ENCODE data around the gene BANP.
A peak's percentile ranks its signal among the peaks of the same experiment; 100 is the strongest.
"Not testable (repeated sequence)": the region's sequence is repeated elsewhere in the genome, so short reads cannot be mapped to it uniquely, and the experiment has no call there.

The BANP gene

GRCh38 chr16:88024491-88025085 lies 73.4 kb downstream of the BANP start:
- peak; percentile 61 for DNase-seq (ENCODE audit: low read depth, low spot score)
- in situ Hi-C loops (cut with HindIII; ENCODE audit: low sequenced_read_pairs); H3K4me3 ChIP-seq (ENCODE audit: low read depth, low read length): not testable (repeated sequence)
- peak; percentile 76 for TF ChIP-seq CTCF (IDR thresholded peaks at IDR 0.05; ENCODE audit: low read depth, low read length)

DNA sequence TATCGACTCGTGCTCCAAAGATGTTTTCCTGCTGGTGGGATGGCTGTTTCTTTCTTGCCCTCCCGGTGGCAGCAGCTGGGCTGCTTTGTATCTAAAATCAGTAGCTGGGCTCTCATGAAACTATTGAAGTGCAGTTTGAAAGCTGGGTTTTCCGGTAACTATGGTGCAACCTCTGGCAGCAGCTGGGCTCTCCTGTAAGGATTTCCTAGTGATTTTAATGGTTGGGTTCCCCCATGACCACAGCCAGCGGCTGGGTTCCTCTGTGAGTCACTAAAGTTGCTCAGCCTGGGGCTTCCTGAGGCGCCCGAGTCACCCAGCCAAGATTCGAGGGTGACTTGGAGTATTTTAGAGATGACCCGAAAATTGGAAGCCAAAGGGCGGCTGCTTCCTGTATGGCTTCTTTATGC lies 73.9 kb downstream of the BANP start:
- in situ Hi-C loops (cut with HindIII; ENCODE audit: low sequenced_read_pairs); H3K4me3 ChIP-seq (ENCODE audit: low read depth, low read length): not testable (repeated sequence)
- DNase-seq (ENCODE audit: low read depth, low spot score), result peak; percentile 94
- TF ChIP-seq CTCF (IDR thresholded peaks at IDR 0.05; ENCODE audit: low read depth, low read length), result peak; percentile 41

DNA sequence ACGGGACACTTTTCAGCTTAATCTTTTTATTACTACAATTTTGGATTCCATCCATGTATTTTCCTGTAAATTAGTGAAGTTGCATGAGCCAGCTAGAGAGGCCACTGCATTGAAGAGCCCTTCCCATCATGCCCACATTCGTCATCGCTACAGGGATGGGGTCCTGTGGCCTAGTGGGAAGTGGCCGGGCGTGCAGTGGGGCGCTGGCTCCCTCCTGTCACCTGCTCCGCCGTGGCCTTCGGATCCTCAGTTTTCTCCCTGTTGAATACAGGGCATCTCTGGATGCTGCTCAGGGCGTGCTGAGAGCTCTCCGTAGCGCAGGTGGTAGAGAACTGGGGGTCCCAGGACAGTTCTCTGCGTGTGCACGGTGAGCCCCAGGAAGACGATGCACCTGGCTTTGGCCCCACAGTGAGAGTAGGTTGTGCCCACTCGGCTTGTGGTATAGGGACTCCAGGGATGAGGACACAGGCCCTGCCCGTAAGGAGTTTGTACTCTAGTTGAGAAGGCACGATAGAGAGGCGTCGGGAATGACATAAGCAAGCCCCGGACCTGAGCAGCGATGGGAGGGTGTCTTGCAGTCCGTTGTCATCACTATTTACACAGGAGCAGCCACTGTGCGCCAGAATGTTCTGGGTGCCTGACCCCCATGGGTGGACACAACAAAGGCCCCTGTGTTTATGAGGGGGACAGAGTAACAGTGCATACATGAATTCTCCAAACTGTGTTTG lies 74.8 kb downstream of the BANP start:
- in situ Hi-C loops (cut with HindIII; ENCODE audit: low sequenced_read_pairs); DNase-seq (ENCODE audit: low read depth, low spot score); H3K4me3 ChIP-seq (ENCODE audit: low read depth, low read length): not testable (repeated sequence)

GRCh38 chr16:88026964-88027938 lies 76.0 kb downstream of the BANP start:
- in situ Hi-C loops (cut with HindIII; ENCODE audit: low sequenced_read_pairs), result no loop called here
- DNase-seq (ENCODE audit: low read depth, low spot score), result no peak
- H3K4me3 ChIP-seq (ENCODE audit: low read depth, low read length), result no peak overlapping the region
- no peak for TF ChIP-seq CTCF (IDR thresholded peaks at IDR 0.05; ENCODE audit: low read depth, low read length)

DNA sequence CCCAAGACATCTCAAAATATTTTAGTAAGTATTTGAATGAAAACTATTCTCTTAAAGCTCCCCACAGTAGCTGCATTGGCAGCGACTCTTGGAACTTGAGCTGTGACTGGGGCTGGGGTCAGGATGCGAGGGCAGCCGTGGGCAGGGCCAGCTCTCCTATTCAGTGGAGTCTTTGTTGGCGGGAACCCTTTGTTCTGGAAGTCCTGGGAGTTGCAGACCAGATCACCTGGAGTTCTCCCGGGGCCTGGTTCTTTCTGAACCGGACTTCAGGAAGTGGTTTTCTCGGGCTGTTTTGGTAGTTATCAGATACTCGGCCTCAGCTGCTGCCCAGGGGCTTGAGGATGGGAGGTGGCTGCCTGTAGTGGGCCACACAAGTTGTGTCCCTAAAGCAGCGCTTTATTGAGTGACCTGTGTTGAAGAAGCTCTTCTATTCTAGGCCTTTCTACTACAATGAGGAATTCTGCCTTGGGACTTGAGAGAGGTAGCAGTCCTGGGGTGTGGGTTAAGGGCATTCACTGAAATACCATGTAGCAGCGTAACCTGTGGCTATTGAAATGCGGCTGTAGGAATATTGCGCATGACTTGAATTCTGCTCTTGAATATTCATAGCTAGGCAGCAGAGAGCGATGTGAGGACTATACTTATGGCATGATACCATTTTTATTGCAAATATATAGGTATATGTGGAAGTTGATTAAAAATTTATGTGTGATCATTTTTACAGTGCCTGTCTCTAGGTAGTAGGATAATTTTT lies 77.1 kb downstream of the BANP start:
- in situ Hi-C loops (cut with HindIII; ENCODE audit: low sequenced_read_pairs); DNase-seq (ENCODE audit: low read depth, low spot score); H3K4me3 ChIP-seq (ENCODE audit: low read depth, low read length): not testable (repeated sequence)

GRCh38 chr16:88030498-88030897 lies 79.3 kb downstream of the BANP start:
- no peak overlapping the region for H3K4me3 ChIP-seq (ENCODE audit: low read depth, low read length)
- no peak for TF ChIP-seq CTCF (IDR thresholded peaks at IDR 0.05; ENCODE audit: low read depth, low read length)
- in situ Hi-C loops (cut with HindIII; ENCODE audit: low sequenced_read_pairs), result no loop called here
- no peak for DNase-seq (ENCODE audit: low read depth, low spot score)

DNA sequence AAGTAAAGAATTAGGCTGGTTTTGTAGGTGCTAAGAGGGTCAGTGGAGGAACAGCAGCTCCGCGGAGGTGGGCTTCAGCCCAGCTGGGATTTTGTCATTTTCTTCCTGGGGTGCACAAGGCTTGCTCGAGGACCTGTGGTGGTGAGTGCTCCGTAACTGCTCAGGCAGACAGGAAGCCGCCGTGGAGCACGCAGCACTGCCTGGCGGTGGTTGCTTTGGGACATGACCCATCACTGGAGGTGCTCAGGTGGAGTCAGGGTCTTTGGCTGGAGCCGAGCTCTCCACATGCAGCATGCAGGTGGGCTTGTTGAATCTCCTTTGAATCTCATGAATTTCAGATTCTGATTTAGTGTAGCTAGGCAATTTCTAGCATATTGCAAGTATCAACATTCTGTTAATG lies 79.7 kb downstream of the BANP start:
- H3K4me3 ChIP-seq (ENCODE audit: low read depth, low read length); in situ Hi-C loops (cut with HindIII; ENCODE audit: low sequenced_read_pairs); DNase-seq (ENCODE audit: low read depth, low spot score): not testable (repeated sequence)

DNA sequence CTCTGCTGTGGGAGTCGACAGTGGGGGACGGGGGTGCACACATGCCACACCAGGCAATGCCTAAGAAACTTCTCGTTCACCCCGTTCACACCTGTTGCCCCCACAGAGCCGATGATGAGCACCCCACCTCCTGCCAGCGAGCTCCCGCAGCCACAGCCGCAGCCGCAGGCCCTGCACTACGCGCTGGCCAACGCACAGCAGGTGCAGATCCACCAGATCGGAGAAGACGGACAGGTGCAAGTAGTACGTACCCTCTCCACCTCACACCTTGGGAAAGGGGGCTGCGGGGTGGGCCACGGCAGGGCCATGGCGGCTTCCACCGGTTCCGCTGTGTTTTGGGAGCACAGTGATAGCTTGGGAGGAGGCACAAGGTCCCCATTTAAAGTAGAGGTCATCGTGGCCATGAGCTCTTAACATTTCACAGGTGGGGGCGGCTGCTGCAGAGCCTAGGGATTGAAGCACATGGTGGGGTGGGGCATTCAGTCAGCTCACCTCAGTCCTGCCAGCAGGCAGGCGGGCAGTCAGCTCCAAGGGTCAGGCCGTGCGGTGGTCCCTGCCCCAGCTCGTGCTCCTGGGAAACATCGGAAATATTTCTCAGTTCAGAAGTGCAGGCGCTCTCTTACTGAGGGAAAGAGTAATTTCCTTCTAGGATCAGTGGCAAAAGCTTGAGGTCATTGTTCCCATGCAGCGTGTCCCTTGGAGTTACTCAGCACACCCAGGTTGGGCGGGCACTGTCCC lies 81.9 kb downstream of the BANP start:
- H3K4me3 ChIP-seq (ENCODE audit: low read depth, low read length); DNase-seq (ENCODE audit: low read depth, low spot score); in situ Hi-C loops (cut with HindIII; ENCODE audit: low sequenced_read_pairs): not testable (repeated sequence)
